H1 (cell line): ENCODE data around the gene FAM227B. TPM values are rescaled to one million over a fixed set of nuclear protein-coding genes. Genes with fewer than 3 reads are reported as not detected.

Source experiments
- CTCF ChIA-PET: fragments of 300-600 bp; sonication (Branson Sonifier 250); formaldehyde crosslinking; loops from one replicate; lab custom pipeline; 2021; ENCODE audit not compliant: partially characterized antibody; lab: Charles Lee
- POLR2A ChIA-PET: fragments of 300-600 bp; sonication (Branson Sonifier 250); formaldehyde crosslinking; loops from one replicate; lab custom pipeline; 2021; ENCODE audit warnings: inconsistent platforms; ENCODE audit not compliant: partially characterized antibody; lab: Charles Lee
- DNase-seq, 2 experiments: peaks; one replicate each; pipeline versions ENCODE4 v3.0.0 to v3.0.0-alpha.2; 2010 to 2022; ENCODE audit warnings: low spot score in 2 of 2, low read depth in 1 of 2, mixed read lengths in 1 of 2
- FAIRE-seq: peaks from 2 replicates; lab custom pipeline; 2011; peaks lifted over from hg19 to GRCh38; lab: Jason Lieb, UNC
- H2AFZ ChIP-seq: 2 replicates; pipeline ENCODE4 v1.8.1; 2012; ENCODE audit warnings: low read length, inconsistent platforms
- H2AK5ac ChIP-seq: 2 replicates; pipeline ENCODE4 v1.6.1; 2013; ENCODE audit warnings: low read depth, low read length
- H2BK120ac ChIP-seq: replicated peaks from 2 replicates; pipeline ENCODE3; 2013; ENCODE audit warnings: low read depth, low read length, inconsistent platforms
- H2BK12ac ChIP-seq: 2 replicates; pipeline ENCODE4 v1.6.1; 2013; ENCODE audit warnings: low read depth, low read length
- H2BK15ac ChIP-seq: 2 replicates; pipeline ENCODE4 v1.6.1; 2013; ENCODE audit warnings: low read length
- H2BK20ac ChIP-seq: 2 replicates; pipeline ENCODE4 v1.6.1; 2013; ENCODE audit warnings: low read length
- H2BK5ac ChIP-seq: 2 replicates; pipeline ENCODE4 v1.6.1; 2013; ENCODE audit warnings: low read depth, low read length
- H3K14ac ChIP-seq: 2 replicates; pipeline ENCODE4 v1.6.1; 2013; ENCODE audit warnings: inconsistent platforms; ENCODE audit not compliant: insufficient read length
- H3K18ac ChIP-seq: 2 replicates; pipeline ENCODE4 v1.6.1; 2013; ENCODE audit warnings: low read length; ENCODE audit errors: extremely low read depth
- H3K23ac ChIP-seq: 2 replicates; pipeline ENCODE4 v1.6.1; 2013; ENCODE audit warnings: inconsistent platforms; ENCODE audit not compliant: insufficient read length
- H3K23me2 ChIP-seq: 2 replicates; pipeline ENCODE4 v1.6.1; 2013; ENCODE audit warnings: low read depth, low read length
- H3K27ac ChIP-seq: 2 replicates; pipeline ENCODE4 v1.6.1; 2011; ENCODE audit warnings: low read depth, low read length, inconsistent platforms
- H3K27me3 ChIP-seq, 4 experiments: replicated peaks in 1 of 4; 1 replicate in 1 of 4; 2 replicates in 3 of 4; pipeline versions ENCODE4 v1.6.1 to v1.8.1; 2011 to 2013; ENCODE audit warnings: low read length in 3 of 4, mild to moderate bottlenecking in 3 of 4, inconsistent platforms in 2 of 4, mixed read lengths in 2 of 4, moderate library complexity in 1 of 4; ENCODE audit not compliant: control insufficient read depth in 3 of 4, insufficient read depth in 3 of 4; ENCODE audit errors: extremely low read depth in 1 of 4
- H3K36me3 ChIP-seq, 4 experiments: 2 replicates each; pipeline versions ENCODE4 v1.6.1 to v1.8.1; 2011 to 2013; ENCODE audit warnings: mild to moderate bottlenecking in 4 of 4, low read length in 3 of 4, moderate library complexity in 2 of 4, control low read depth in 1 of 4, inconsistent platforms in 1 of 4; ENCODE audit not compliant: insufficient read depth in 4 of 4, control insufficient read depth in 2 of 4
- H3K4ac ChIP-seq: replicated peaks from 2 replicates; pipeline ENCODE3; 2013; ENCODE audit warnings: low read length, low read depth, mixed read lengths, inconsistent platforms; ENCODE audit not compliant: insufficient read length
- H3K4me1 ChIP-seq, 4 experiments: replicated peaks in 1 of 4; 1 replicate in 1 of 4; 2 replicates in 3 of 4; pipeline versions ENCODE4 v1.6.1 to v1.8.1; 2011 to 2013; ENCODE audit warnings: low read length in 3 of 4, inconsistent platforms in 2 of 4, mixed read lengths in 1 of 4; ENCODE audit not compliant: insufficient read depth in 4 of 4, control insufficient read depth in 3 of 4
- H3K4me2 ChIP-seq, 2 experiments: 2 replicates each; pipeline versions ENCODE4 v1.6.1 to v1.8.1; 2011 to 2013; ENCODE audit warnings: low read depth in 2 of 2, low read length in 2 of 2, control low read depth in 1 of 2, inconsistent platforms in 1 of 2, mild to moderate bottlenecking in 1 of 2; ENCODE audit not compliant: insufficient read depth in 1 of 2
- H3K4me3 ChIP-seq, 4 experiments: fragments of 200-600, 300-600 bp in 1 of 4; sonication (generic), shearing (Covaris generic), sonication (Bioruptor Twin) in 1 of 4; 2 replicates each; pipeline versions ENCODE4 v1.5.1 to v1.8.1; 2011 to 2016; ENCODE audit warnings: low read length in 4 of 4, low read depth in 3 of 4, control low read depth in 2 of 4, inconsistent platforms in 2 of 4, mild to moderate bottlenecking in 2 of 4, mixed read lengths in 1 of 4, moderate library complexity in 1 of 4; ENCODE audit not compliant: insufficient read depth in 2 of 4; ENCODE audit errors: extremely low read depth in 1 of 4
- H3K56ac ChIP-seq: replicated peaks from 2 replicates; pipeline ENCODE3; 2013; ENCODE audit warnings: low read depth, mild to moderate bottlenecking, mixed read lengths, low read length, inconsistent platforms; ENCODE audit not compliant: insufficient read length
- H3K79me1 ChIP-seq: 2 replicates; pipeline ENCODE4 v1.6.1; 2013; ENCODE audit warnings: low read depth, low read length, control low read depth
- H3K79me2 ChIP-seq, 2 experiments: 2 replicates each; pipeline versions ENCODE4 v1.6.1 to v1.8.1; 2012 to 2013; ENCODE audit warnings: low read length in 2 of 2, mild to moderate bottlenecking in 2 of 2, inconsistent platforms in 1 of 2; ENCODE audit not compliant: insufficient read depth in 2 of 2, control insufficient read depth in 1 of 2
- H3K9ac ChIP-seq, 4 experiments: replicated peaks in 1 of 4; 1 replicate in 1 of 4; 2 replicates in 3 of 4; pipeline versions ENCODE4 v1.6.1 to v1.8.1; 2011 to 2013; ENCODE audit warnings: low read depth in 3 of 4, low read length in 3 of 4, control low read depth in 2 of 4, mild to moderate bottlenecking in 2 of 4, moderate library complexity in 2 of 4, inconsistent platforms in 1 of 4; ENCODE audit errors: extremely low read depth in 1 of 4
- H3K9me3 ChIP-seq, 2 experiments: 2 replicates each; pipeline versions ENCODE4 v1.6.1 to v1.8.1; 2012 to 2013; ENCODE audit warnings: mild to moderate bottlenecking in 2 of 2, moderate library complexity in 2 of 2, control low read depth in 1 of 2, inconsistent platforms in 1 of 2, low read depth in 1 of 2, low read length in 1 of 2, mixed read lengths in 1 of 2; ENCODE audit not compliant: insufficient read depth in 2 of 2
- H4K20me1 ChIP-seq, 2 experiments: replicated peaks in 1 of 2; 2 replicates each; pipeline versions ENCODE3 to v1.8.1; 2011 to 2013; ENCODE audit warnings: inconsistent platforms in 2 of 2, low read length in 2 of 2, mild to moderate bottlenecking in 1 of 2; ENCODE audit not compliant: insufficient read depth in 2 of 2, control insufficient read depth in 1 of 2
- H4K5ac ChIP-seq: 2 replicates; pipeline ENCODE4 v1.6.1; 2013; ENCODE audit warnings: low read length, low read depth, mixed read lengths, inconsistent platforms; ENCODE audit not compliant: insufficient read length
- H4K8ac ChIP-seq: 2 replicates; pipeline ENCODE4 v1.8.0; 2013; ENCODE audit warnings: mild to moderate bottlenecking, moderate library complexity, low read length, inconsistent platforms; ENCODE audit not compliant: insufficient read depth; ENCODE audit errors: extremely low read depth
- H4K91ac ChIP-seq: replicated peaks from 2 replicates; pipeline ENCODE3; 2013; ENCODE audit warnings: low read length, mixed read lengths, inconsistent platforms; ENCODE audit not compliant: insufficient read length
- CBX5 ChIP-seq: fragments of 300-800, 300-1000 bp; sonication (generic); IDR thresholded peaks from 2 replicates; pipeline ENCODE4 v1.7.1; 2016; ENCODE audit warnings: antibody characterized with exemption, low read length, low read depth
- KDM5A ChIP-seq: fragments of 200-600 bp; IDR thresholded peaks from 2 replicates; pipeline ENCODE4 v1.7.1; 2012; ENCODE audit warnings: mild to moderate bottlenecking, low read length, inconsistent platforms, mixed read lengths
- MAX ChIP-seq: IDR thresholded peaks from 2 replicates; pipeline ENCODE4 v1.6.1; 2012; ENCODE audit warnings: inconsistent platforms
- POU5F1 ChIP-seq: IDR thresholded peaks from 2 replicates; pipeline ENCODE4 v1.6.1; 2011; ENCODE audit warnings: low read depth, mild to moderate bottlenecking, low read length, moderate library complexity
- RAD21 ChIP-seq, 2 experiments: IDR thresholded peaks in 1 of 2; conservative IDR thresholded peaks in 1 of 2; 2 replicates each; pipeline ENCODE4 v1.6.1; 2011; ENCODE audit warnings: low read depth in 2 of 2, low read length in 2 of 2, improper control_type of control experiment in 1 of 2, inconsistent platforms in 1 of 2, mild to moderate bottlenecking in 1 of 2, moderate library complexity in 1 of 2
- SP2 ChIP-seq: IDR thresholded peaks from 2 replicates; pipeline ENCODE4 v1.6.1; 2012; ENCODE audit warnings: mild to moderate bottlenecking, low read length, inconsistent platforms
- ZNF274 ChIP-seq: IDR thresholded peaks from 2 replicates; pipeline ENCODE4 v1.7.0; 2012; ENCODE audit warnings: low read length, borderline replicate concordance; ENCODE audit errors: extremely low read depth
- WGBS, 2 experiments: shearing (Covaris generic) in 1 of 2; methylation state at CpG; one replicate each; pipeline versions ENCODE4 v1.1.6 to v1.1.7; 2013 to 2015; ENCODE audit warnings: low lambda C conversion rate in 2 of 2, mixed read lengths in 2 of 2, inconsistent platforms in 1 of 2, low coverage in 1 of 2, missing lambda C conversion rate in 1 of 2; ENCODE audit not compliant: insufficient replicate concordance in 2 of 2, insufficient coverage in 1 of 2, insufficient read length in 1 of 2; ENCODE audit errors: extremely low coverage in 1 of 2, missing lambda C conversion rate in 1 of 2; 5-methylcytosine and 5-hydroxymethylcytosine counted together
- polyA plus RNA-seq, 7 experiments: library from polyadenylated mRNA; depleted of rRNA in 3 of 7; stranded (reverse) in 5 of 7; unstranded in 2 of 7; fragments of >200 nt in 5 of 7; fragments of 200-250 nt in 2 of 7; gene quantifications; 1 replicate in 5 of 7; 2 replicates in 1 of 7; 4 replicates in 1 of 7; pipeline versions ENCODE4 v1.2.1 to v1.2.3, GENCODE V29; 2011 to 2013; ENCODE audit warnings: missing spikeins in 2 of 7, mixed read lengths in 2 of 7
- total RNA-seq: library from RNA; stranded (reverse); fragmentation: NEBNext Ultra II Directional; extraction: Animal tissue kit (Norgen Biotek cat#: 25700); gene quantifications from 2 replicates; pipeline ENCODE4 v1.2.1, GENCODE V29; 2021

FAM227B gene
- total and polyA plus RNA-seq, 2 of the 8 experiments (the other 6 are each of a cell fraction or from before 2014, with no cell fraction given): 4.0 to 6.5 TPM

- H3K27me3 ChIP-seq: no peaks in the 10 kb centered on the region
- no peak overlapping the region for H2AFZ ChIP-seq
- no peak overlapping the region for H3K18ac ChIP-seq
- no peak overlapping the region; a peak in 1 of 4 replicates for H3K4me2 ChIP-seq
- no peak overlapping the region for H3K23ac ChIP-seq
- H4K5ac ChIP-seq: no peak overlapping the region
- DNase-seq: no peak
- H3K9me3 ChIP-seq: no peaks in the 10 kb centered on the region
- H3K79me2 ChIP-seq: no peaks in the 10 kb centered on the region
- H3K4me1 ChIP-seq: peaks cover 0 to 2% (median 1%) of the 10 kb centered on the region in 4 experiments; a peak in 3 of 7 replicates
- H3K9ac ChIP-seq: no peak overlapping the region
- TF ChIP-seq ZNF274 (no peak), RAD21 (IDR thresholded peaks at IDR 0.05 in 1 of 2, conservative IDR thresholded peaks at IDR 0.05 in 1 of 2; ENCODE audit: low read depth in 2 of 2, low read length in 2 of 2) (no peak), MAX (no peak), CBX5 (no peak), POU5F1 (peak; percentile 89), KDM5A (no peak), SP2 (no peak)
- no peak overlapping the region for H3K4ac ChIP-seq
- no peak overlapping the region for H3K4me3 ChIP-seq
- no peaks in the 10 kb centered on the region for H3K36me3 ChIP-seq
- WGBS, 2 experiments: 24% methylated on average over 1 of the region's 1 CpG; no CpG with 5 or more reads in 1 of the 2 experiments
- no peak overlapping the region for H2BK15ac ChIP-seq
- H4K20me1 ChIP-seq: no peaks in the 10 kb centered on the region
- H3K79me1 ChIP-seq: no peaks in the 10 kb centered on the region
- H2BK12ac ChIP-seq: no peak overlapping the region
- no peak overlapping the region for H3K27ac ChIP-seq
- no peak overlapping the region for H4K8ac ChIP-seq
- no peak overlapping the region for H2BK5ac ChIP-seq
- no peak for FAIRE-seq
- H2BK20ac ChIP-seq: no peak overlapping the region
- no peak overlapping the region for H3K14ac ChIP-seq
- H4K91ac ChIP-seq: no peak overlapping the region
- ChIA-PET POLR2A (interaction anchor here (2.0 kb wide), 1 partner anchor 23 kb away, joined by 4 read pairs; no protein-coding TSS in a partner anchor), CTCF (interaction anchor here (0.9 to 1.3 kb wide), 2 partner anchors 11 to 50 kb away, joined by 3 to 8 read pairs; partner anchors contain the start of gene FGF7)
- H3K23me2 ChIP-seq: no peaks in the 10 kb centered on the region
- H2BK120ac ChIP-seq: no peak overlapping the region
- H3K56ac ChIP-seq: no peak overlapping the region
- no peak overlapping the region for H2AK5ac ChIP-seq
These were observed 248.3 kb downstream of the FAM227B start for GRCh38 chr15:49372366-49372765.
